Activated CD4-positive, alpha-beta T cell treated with anti-CD3 and anti-CD28 coated beads, Interleukin-2, amount 50 U/mL, for 16 hours (primary cell): ENCODE data around the gene FHOD3.
A peak's percentile ranks its signal among the peaks of the same experiment; 100 is the strongest.

Experiments used
- DNase-seq: peaks from one replicate; pipeline ENCODE4 v3.0.0-alpha.2; 2020

Gene FHOD3

GRCh38 chr18:36415625-36416024, 118.1 kb downstream of the FHOD3 start:
- no peak for DNase-seq

- DNase-seq = no peak
Measured at GRCh38 chr18:36419188-36419899, 121.8 kb downstream of the FHOD3 start.

GRCh38 chr18:36419900-36420531, 122.5 kb downstream of the FHOD3 start:
- DNase-seq = peak; percentile 46

- DNase-seq = no peak
Measured at GRCh38 chr18:36420826-36421225, 123.3 kb downstream of the FHOD3 start.

- DNase-seq = no peak
Measured at GRCh38 chr18:36424741-36425142, 127.2 kb downstream of the FHOD3 start.

- no peak for DNase-seq
Measured at GRCh38 chr18:36427369-36427768, 129.9 kb downstream of the FHOD3 start.

GRCh38 chr18:36427831-36428230, 130.3 kb downstream of the FHOD3 start:
- DNase-seq = no peak

- no peak for DNase-seq
Measured at GRCh38 chr18:36428431-36429029, 131.0 kb downstream of the FHOD3 start.

GRCh38 chr18:36432880-36433555, 135.5 kb downstream of the FHOD3 start:
- no peak for DNase-seq

GRCh38 chr18:36436387-36436786, 138.9 kb downstream of the FHOD3 start:
- DNase-seq = no peak

- no peak for DNase-seq
Measured at GRCh38 chr18:36440614-36441013, 143.1 kb downstream of the FHOD3 start.

- no peak for DNase-seq
Measured at GRCh38 chr18:36441426-36442240, 144.1 kb downstream of the FHOD3 start.

- no peak for DNase-seq
Measured at GRCh38 chr18:36442717-36443116, 145.2 kb downstream of the FHOD3 start.

GRCh38 chr18:36446059-36446458, 148.5 kb downstream of the FHOD3 start:
- DNase-seq = no peak

- no peak for DNase-seq
Measured at GRCh38 chr18:36448384-36449290, 151.1 kb downstream of the FHOD3 start.

GRCh38 chr18:36449451-36449850, 151.9 kb downstream of the FHOD3 start:
- no peak for DNase-seq

- no peak for DNase-seq
Measured at GRCh38 chr18:36450264-36450663, 152.8 kb downstream of the FHOD3 start.

GRCh38 chr18:36451454-36452251, 154.1 kb downstream of the FHOD3 start:
- DNase-seq = no peak

GRCh38 chr18:36454245-36454644, 156.7 kb downstream of the FHOD3 start:
- DNase-seq = no peak

- DNase-seq = no peak
Measured at GRCh38 chr18:36454848-36455458, 157.4 kb downstream of the FHOD3 start.
